Measurements from ENCODE around the gene SH2D6.
"Not testable (repeated sequence)": the region's sequence is repeated elsewhere in the genome, so short reads cannot be mapped to it uniquely, and the experiment has no call there.

Gene SH2D6

GRCh38 chr2:85438201-85439024 is 19.9 kb downstream of the SH2D6 start:
- peak in 20 of 58 donors; percentile 48 to 78 (median 66) for DNase-seq

GRCh38 chr2:85439025-85439472 is 20.5 kb downstream of the SH2D6 start:
- DNase-seq = no peak

- DNase-seq = not testable (repeated sequence)
Observed at GRCh38 chr2:85439569-85439968, 21.1 kb downstream of the SH2D6 start.

- DNase-seq = no peak
Observed at GRCh38 chr2:85439986-85440385, 21.5 kb downstream of the SH2D6 start.

GRCh38 chr2:85440729-85441128 is 22.2 kb downstream of the SH2D6 start:
- no peak for DNase-seq

- DNase-seq = no peak
Observed at GRCh38 chr2:85441864-85442263, 23.4 kb downstream of the SH2D6 start.

GRCh38 chr2:85444629-85445172 is 26.2 kb downstream of the SH2D6 start:
- DNase-seq = no peak

GRCh38 chr2:85445316-85446295 is 27.1 kb downstream of the SH2D6 start:
- peak in 16 of 58 donors; percentile 13 to 71 (median 23) for DNase-seq

- peak in 7 of 58 donors; percentile 16 to 78 (median 44) for DNase-seq
Observed at GRCh38 chr2:85446296-85447221, 28.0 kb downstream of the SH2D6 start.

- peak in 14 of 58 donors; percentile 15 to 78 (median 36) for DNase-seq
Observed at GRCh38 chr2:85447222-85447585, 28.7 kb downstream of the SH2D6 start.

- no peak for DNase-seq
Observed at GRCh38 chr2:85448461-85449213, 30.1 kb downstream of the SH2D6 start.

GRCh38 chr2:85449214-85449588 is 30.7 kb downstream of the SH2D6 start:
- DNase-seq = no peak

- DNase-seq = no peak
Observed at GRCh38 chr2:85452237-85452636, 33.7 kb downstream of the SH2D6 start.

- no peak for DNase-seq
Observed at GRCh38 chr2:85453571-85453970, 35.1 kb downstream of the SH2D6 start.

GRCh38 chr2:85455552-85456090 is 37.1 kb downstream of the SH2D6 start:
- DNase-seq = no peak

- DNase-seq = no peak
Observed at GRCh38 chr2:85457043-85457442, 38.5 kb downstream of the SH2D6 start.

- peak in 2 of 58 donors; percentile 11 to 43 for DNase-seq
Observed at GRCh38 chr2:85457877-85458316, 39.4 kb downstream of the SH2D6 start.

- no peak for DNase-seq
Observed at GRCh38 chr2:85458601-85459563, 40.4 kb downstream of the SH2D6 start.
